Measurements from ENCODE around the gene TRAPPC10. TPM values are rescaled to one million over a fixed set of nuclear protein-coding genes. Genes with fewer than 3 reads are reported as not detected.

TRAPPC10 gene
- polyA plus RNA-seq, 1 experiment = 26.0 TPM

GRCh38 chr21:44002511-44002910, 9.6 kb upstream of the TRAPPC10 start:
- ChIA-PET POLR2A (no interaction called here), CTCF (no interaction called here)
- TF ChIP-seq, protein P1, sequence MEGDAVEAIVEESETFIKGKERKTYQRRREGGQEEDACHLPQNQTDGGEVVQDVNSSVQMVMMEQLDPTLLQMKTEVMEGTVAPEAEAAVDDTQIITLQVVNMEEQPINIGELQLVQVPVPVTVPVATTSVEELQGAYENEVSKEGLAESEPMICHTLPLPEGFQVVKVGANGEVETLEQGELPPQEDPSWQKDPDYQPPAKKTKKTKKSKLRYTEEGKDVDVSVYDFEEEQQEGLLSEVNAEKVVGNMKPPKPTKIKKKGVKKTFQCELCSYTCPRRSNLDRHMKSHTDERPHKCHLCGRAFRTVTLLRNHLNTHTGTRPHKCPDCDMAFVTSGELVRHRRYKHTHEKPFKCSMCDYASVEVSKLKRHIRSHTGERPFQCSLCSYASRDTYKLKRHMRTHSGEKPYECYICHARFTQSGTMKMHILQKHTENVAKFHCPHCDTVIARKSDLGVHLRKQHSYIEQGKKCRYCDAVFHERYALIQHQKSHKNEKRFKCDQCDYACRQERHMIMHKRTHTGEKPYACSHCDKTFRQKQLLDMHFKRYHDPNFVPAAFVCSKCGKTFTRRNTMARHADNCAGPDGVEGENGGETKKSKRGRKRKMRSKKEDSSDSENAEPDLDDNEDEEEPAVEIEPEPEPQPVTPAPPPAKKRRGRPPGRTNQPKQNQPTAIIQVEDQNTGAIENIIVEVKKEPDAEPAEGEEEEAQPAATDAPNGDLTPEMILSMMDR (IDR thresholded peaks at IDR 0.05; ENCODE audit: low read depth, low read length) = no peak
- no peaks in the 10 kb centered on the region for H3K27me3 ChIP-seq (ENCODE audit: control insufficient read depth, insufficient read depth, low read length)
- H3K27ac ChIP-seq (ENCODE audit: low read depth, low read length) = no peak overlapping the region
- DNase-seq (ENCODE audit: low read depth, low spot score) = no peak
- H3K9me3 ChIP-seq (ENCODE audit: control insufficient read depth, insufficient read depth, low read length) = no peaks in the 10 kb centered on the region
- no peak overlapping the region for H3K4me3 ChIP-seq (ENCODE audit: low read depth, low read length)

DNA sequence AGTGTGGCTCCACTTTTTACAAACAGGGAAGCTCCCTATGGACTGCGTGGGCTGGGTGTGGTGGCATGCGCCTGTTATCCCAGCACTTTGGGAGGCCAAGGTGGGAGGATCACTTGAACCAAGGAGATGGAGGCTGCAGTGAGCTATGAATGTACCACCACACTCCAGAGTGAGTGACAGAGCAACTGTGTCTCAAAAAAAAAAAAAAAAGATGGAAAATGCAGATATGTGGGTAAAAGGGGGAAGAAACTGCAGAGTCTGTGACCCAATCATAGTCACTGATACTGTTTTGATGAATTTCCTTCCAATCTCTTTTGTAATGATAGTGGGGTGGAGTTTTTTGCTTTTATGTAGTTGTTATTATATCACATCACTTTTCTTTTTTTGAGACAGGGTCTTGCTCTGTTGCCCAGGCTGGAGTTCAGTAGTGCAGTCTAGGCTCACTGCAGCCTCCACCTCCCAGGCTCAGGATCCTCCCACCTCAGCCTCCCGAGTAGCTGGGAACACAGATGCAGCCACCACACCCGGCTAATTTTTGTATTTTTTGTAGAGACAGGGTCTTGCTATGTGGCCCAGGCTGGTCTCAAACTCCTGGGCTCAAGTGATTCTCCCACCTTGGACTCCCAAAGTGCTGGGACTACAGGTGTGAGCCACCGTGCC, 8.7 kb upstream of the TRAPPC10 start:
- H3K9me3 ChIP-seq (ENCODE audit: control insufficient read depth, insufficient read depth, low read length) = no peaks in the 10 kb centered on the region
- no peak overlapping the region for H3K4me3 ChIP-seq (ENCODE audit: low read depth, low read length)
- CTCF ChIA-PET = no interaction called here
- no peak for DNase-seq (ENCODE audit: low read depth, low spot score)
- H3K27ac ChIP-seq (ENCODE audit: low read depth, low read length) = no peak overlapping the region
- POLR2A ChIA-PET = no interaction called here
- TF ChIP-seq, protein P1 (IDR thresholded peaks at IDR 0.05; ENCODE audit: low read depth, low read length) = no peak
- no peaks in the 10 kb centered on the region for H3K27me3 ChIP-seq (ENCODE audit: control insufficient read depth, insufficient read depth, low read length)

DNA sequence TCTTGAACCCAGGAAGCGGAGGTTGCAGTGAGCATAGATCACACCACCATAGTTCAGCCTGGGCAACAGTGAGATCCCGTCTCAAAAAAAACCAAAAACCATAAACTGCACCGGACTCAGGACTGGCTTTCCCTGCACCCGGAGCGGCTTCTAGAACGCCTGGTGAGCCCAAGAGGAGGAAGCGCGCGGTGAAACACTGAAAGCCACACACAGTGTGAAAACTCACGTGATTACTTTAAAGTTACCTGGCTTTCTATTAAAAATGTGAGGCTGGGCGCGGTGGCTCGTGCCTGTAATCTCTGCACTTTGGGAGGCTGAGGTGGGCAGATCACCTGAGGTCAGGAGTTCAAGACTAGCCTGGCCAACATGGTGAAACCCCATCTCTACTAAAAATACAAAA, 7.0 kb upstream of the TRAPPC10 start:
- Histone ChIP-seq H3K27ac (ENCODE audit: low read depth, low read length) (no peak overlapping the region), H3K27me3 (ENCODE audit: control insufficient read depth, insufficient read depth, low read length) (no peaks in the 10 kb centered on the region), H3K9me3 (ENCODE audit: control insufficient read depth, insufficient read depth, low read length) (no peaks in the 10 kb centered on the region), H3K4me3 (ENCODE audit: low read depth, low read length) (no peak overlapping the region)
- POLR2A ChIA-PET = no interaction called here
- TF ChIP-seq, protein P1 (IDR thresholded peaks at IDR 0.05; ENCODE audit: low read depth, low read length) = no peak
- no peak for DNase-seq (ENCODE audit: low read depth, low spot score)
- CTCF ChIA-PET = no interaction called here

- no peaks in the 10 kb centered on the region for H3K9me3 ChIP-seq (ENCODE audit: control insufficient read depth, insufficient read depth, low read length)
- DNase-seq (ENCODE audit: low read depth, low spot score) = no peak
- POLR2A ChIA-PET = interaction anchor here (0.5 kb wide), 1 partner anchor 16 kb away, joined by 5 read pairs; no protein-coding TSS in a partner anchor
- CTCF ChIA-PET = no interaction called here
- peak overlapping the region; percentile 78 for H3K27ac ChIP-seq (ENCODE audit: low read depth, low read length)
- no peaks in the 10 kb centered on the region for H3K27me3 ChIP-seq (ENCODE audit: control insufficient read depth, insufficient read depth, low read length)
- TF ChIP-seq, protein P1 (IDR thresholded peaks at IDR 0.05; ENCODE audit: low read depth, low read length) = no peak
- no peak overlapping the region for H3K4me3 ChIP-seq (ENCODE audit: low read depth, low read length)
Measured at GRCh38 chr21:44005593-44005992, 6.5 kb upstream of the TRAPPC10 start.

- Histone ChIP-seq H3K4me3 (ENCODE audit: low read depth, low read length) (no peak overlapping the region), H3K9me3 (ENCODE audit: control insufficient read depth, insufficient read depth, low read length) (no peaks in the 10 kb centered on the region), H3K27me3 (ENCODE audit: control insufficient read depth, insufficient read depth, low read length) (no peaks in the 10 kb centered on the region), H3K27ac (ENCODE audit: low read depth, low read length) (peak overlapping the region; percentile 78)
- TF ChIP-seq, protein P1 (IDR thresholded peaks at IDR 0.05; ENCODE audit: low read depth, low read length) = no peak
- ChIA-PET CTCF (no interaction called here), POLR2A (interaction anchor here (0.5 kb wide), 1 partner anchor 16 kb away, joined by 5 read pairs; no protein-coding TSS in a partner anchor)
- DNase-seq (ENCODE audit: low read depth, low spot score) = peak; percentile 45
Measured at GRCh38 chr21:44006017-44006619, 6.0 kb upstream of the TRAPPC10 start.

All from AG04450 (cell line).